HepG2 (cell line): ENCODE measurements around the gene AK8. TPM values are rescaled to one million over a fixed set of nuclear protein-coding genes. Genes with fewer than 3 reads are reported as not detected.

Experiments used
- ATAC-seq: fragments of 200-7000 bp; cut with Tn5 transposase; 3 replicates; pipeline ENCODE4 v1.9.1; 2020; ENCODE audit warnings: mild to moderate bottlenecking, moderate library complexity
- BruUV-seq: library from RNA; stranded (reverse); fragments of 400-500 nt; replicated peaks from 2 replicates; lab custom pipeline; 2021; lab: Mats Ljungman, UMichigan
- CTCF ChIA-PET: fragments of 300-600 bp; formaldehyde crosslinking; extraction: SDS; loops from one replicate; lab custom pipeline; 2021; ENCODE audit warnings: low total read pairs, inconsistent platforms, low intra/inter-chr PET ratio; lab: Yijun Ruan, JAX
- POLR2A ChIA-PET: fragments of 350-600 bp; sonication (Branson Sonifier 250); formaldehyde crosslinking; loops from one replicate; lab custom pipeline; 2020; ENCODE audit warnings: antibody characterized with exemption, inconsistent platforms; lab: Yijun Ruan, JAX
- DNase-seq: peaks from one replicate; pipeline ENCODE4 v3.0.0-alpha.2; 2015; ENCODE audit warnings: low spot score
- FAIRE-seq: peaks from 3 replicates; lab custom pipeline; 2011; peaks lifted over from hg19 to GRCh38; lab: Jason Lieb, UNC
- H2AFZ ChIP-seq: one replicate; pipeline ENCODE4 v1.6.1; 2011; ENCODE audit warnings: low read length, inconsistent platforms
- H3K27ac ChIP-seq: fragments of 300-600 bp; 3 replicates; pipeline ENCODE4 v1.8.0; 2011; ENCODE audit warnings: mixed run types, mild to moderate bottlenecking, mixed read lengths, low read length, inconsistent platforms; ENCODE audit not compliant: insufficient read depth; ENCODE audit errors: extremely low read length
- H3K27me3 ChIP-seq, 2 experiments: fragments of 200-600 bp in 1 of 2; 2 replicates in 1 of 2; 3 replicates in 1 of 2; pipeline versions ENCODE4 v1.6.0 to v1.8.0; 2011; ENCODE audit warnings: low read length in 2 of 2, mild to moderate bottlenecking in 2 of 2, moderate library complexity in 2 of 2, inconsistent platforms in 1 of 2; ENCODE audit not compliant: insufficient read depth in 2 of 2, control insufficient read depth in 1 of 2
- H3K36me3 ChIP-seq, 2 experiments: fragments of 200-600 bp in 1 of 2; replicated peaks in 1 of 2; 2 replicates in 1 of 2; 3 replicates in 1 of 2; pipeline versions ENCODE4 v1.5.1 to v1.8.0; 2011; ENCODE audit warnings: low read length in 2 of 2, inconsistent platforms in 1 of 2; ENCODE audit not compliant: insufficient read depth in 2 of 2, control insufficient read depth in 1 of 2
- H3K4me1 ChIP-seq: 2 replicates; pipeline ENCODE4 v1.5.1; 2012; ENCODE audit warnings: low read length, inconsistent platforms; ENCODE audit not compliant: insufficient read depth
- H3K4me2 ChIP-seq: 2 replicates; pipeline ENCODE4 v1.6.0; 2011; ENCODE audit warnings: low read depth, low read length, inconsistent platforms
- H3K4me3 ChIP-seq, 3 experiments: fragments of 200-600 bp in 1 of 3; sonication (generic), shearing (Covaris generic) in 1 of 3; replicated peaks in 1 of 3; 2 replicates each; pipeline ENCODE4 v1.5.1; 2011 to 2016; ENCODE audit warnings: low read length in 3 of 3, inconsistent platforms in 2 of 3, low read depth in 2 of 3, mild to moderate bottlenecking in 2 of 3, control low read depth in 1 of 3, mixed read lengths in 1 of 3; ENCODE audit not compliant: insufficient read depth in 1 of 3
- H3K79me2 ChIP-seq: one replicate; pipeline ENCODE4 v1.6.1; 2011; ENCODE audit warnings: low read length, inconsistent platforms; ENCODE audit not compliant: insufficient read depth
- H3K9ac ChIP-seq: 2 replicates; pipeline ENCODE4 v1.6.0; 2011; ENCODE audit warnings: mild to moderate bottlenecking, low read depth, low read length, inconsistent platforms; ENCODE audit not compliant: insufficient read depth
- H3K9me3 ChIP-seq: 2 replicates; pipeline ENCODE4 v1.5.1; 2012; ENCODE audit warnings: mild to moderate bottlenecking, low read length
- H4K20me1 ChIP-seq: 2 replicates; pipeline ENCODE4 v1.6.0; 2011; ENCODE audit warnings: inconsistent platforms, mild to moderate bottlenecking, low read length, moderate library complexity; ENCODE audit not compliant: insufficient read depth
- RAD51 ChIP-seq: fragments of 450-650 bp; IDR thresholded peaks from 2 replicates; pipeline ENCODE4 v1.6.1; 2016; ENCODE audit warnings: borderline replicate concordance
- THAP11 ChIP-seq: IDR thresholded peaks from 2 replicates; pipeline ENCODE4 v1.6.1; 2016; ENCODE audit warnings: missing biosample characterization, missing genetic modification reagents
- ZNF230 ChIP-seq: sonication (generic); formaldehyde crosslinking; IDR thresholded peaks from 2 replicates; pipeline ENCODE4 v1.4.0; 2020; ENCODE audit warnings: mild to moderate bottlenecking, missing genetic modification reagents
- ZNF317 ChIP-seq: sonication (generic); formaldehyde crosslinking; IDR thresholded peaks from 2 replicates; pipeline ENCODE4 v1.5.0; 2020; ENCODE audit warnings: mild to moderate bottlenecking, missing genetic modification reagents
- ZNF619 ChIP-seq: sonication (generic); formaldehyde crosslinking; IDR thresholded peaks from 2 replicates; pipeline ENCODE4 v1.4.0; 2020; ENCODE audit warnings: mild to moderate bottlenecking, missing genetic modification reagents
- in situ Hi-C: cut with HindIII; loops from 2 replicates; pipeline ENCODE4 v1.10.0; 2017; ENCODE audit warnings: low pct_unique_long_range_greater_than_20kb; ENCODE audit not compliant: extremely low pct_ligation_motif_present
- intact Hi-C: fragments of 100-400 bp; cut with micrococcal nuclease; formaldehyde crosslinking; loops from one replicate; pipeline ENCODE4 v1.10.0; 2022; ENCODE audit not compliant: unreplicated experiment
- polyA plus RNA-seq, 8 experiments: library from polyadenylated mRNA; depleted of rRNA in 3 of 8; stranded (reverse) in 7 of 8; unstranded in 1 of 8; fragments of >200 nt; fragmentation: Illumina TruSeq in 4 of 8; extraction: Trizol in 4 of 8; gene quantifications; 2 replicates each; pipeline versions ENCODE4 v1.2.1 to v1.2.3, GENCODE V29; 2011 to 2016; ENCODE audit warnings: low read depth in 4 of 8, missing spikeins in 1 of 8, mixed read lengths in 1 of 8; ENCODE audit not compliant: insufficient read depth in 1 of 8
- total RNA-seq, 5 experiments: library from RNA; depleted of rRNA; stranded (reverse); fragments of >200 nt; fragmentation: Illumina TruSeq; extraction: Trizol; gene quantifications; 2 replicates each; pipeline ENCODE4 v1.2.3, GENCODE V29; 2016; ENCODE audit warnings: low read depth in 1 of 5
- TF ChIP-seq, protein P1 (sequence below): sonication (generic); formaldehyde crosslinking; IDR thresholded peaks from 2 replicates; pipeline ENCODE4 v1.8.0; 2022; ENCODE audit warnings: mild to moderate bottlenecking, missing genetic modification reagents, moderate library complexity
- TF ChIP-seq, protein P2 (sequence below): sonication (generic); formaldehyde crosslinking; IDR thresholded peaks from 2 replicates; pipeline ENCODE4 v1.8.1; 2023; ENCODE audit warnings: missing genetic modification reagents, mild to moderate bottlenecking, borderline replicate concordance
- TF ChIP-seq, protein P3 (sequence below): sonication (generic); formaldehyde crosslinking; IDR thresholded peaks from 2 replicates; pipeline ENCODE4 v1.4.0; 2020; ENCODE audit warnings: mild to moderate bottlenecking, missing genetic modification reagents

Gene AK8
- total and polyA plus RNA-seq, 2 of the 13 experiments (the other 11 are each of a cell fraction or from before 2014, with no cell fraction given), result 0.11 TPM; not detected in 1

DNA sequence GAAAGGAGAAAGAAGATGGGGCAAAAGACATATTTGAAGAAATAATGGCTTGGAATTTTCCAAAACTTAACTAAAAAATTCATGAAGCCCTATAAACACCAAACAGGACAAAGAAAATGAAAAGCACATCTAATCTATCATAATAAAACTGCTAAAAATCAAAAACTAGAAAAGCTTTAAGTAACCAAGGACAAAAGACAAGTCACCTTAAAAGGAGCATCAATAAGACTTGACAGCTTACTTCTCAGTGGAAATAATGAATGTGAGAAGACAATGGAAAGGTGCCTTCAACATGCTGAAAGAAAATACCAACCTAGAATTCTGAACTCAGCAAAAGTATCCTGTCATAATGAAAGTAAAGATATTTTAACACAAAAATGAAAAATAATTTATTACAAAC lies 180.9 kb downstream of the AK8 start:
- Histone ChIP-seq H3K9ac (no peak overlapping the region), H3K27me3 (no peaks in the 10 kb centered on the region; a peak in 1 of 5 replicates), H3K27ac (no peak overlapping the region), H4K20me1 (no peaks in the 10 kb centered on the region)
- TF ChIP-seq ZNF619, result no peak
- no peak for TF ChIP-seq ZNF230 (CRISPR knock-in tag)
- TF ChIP-seq, protein P1, sequence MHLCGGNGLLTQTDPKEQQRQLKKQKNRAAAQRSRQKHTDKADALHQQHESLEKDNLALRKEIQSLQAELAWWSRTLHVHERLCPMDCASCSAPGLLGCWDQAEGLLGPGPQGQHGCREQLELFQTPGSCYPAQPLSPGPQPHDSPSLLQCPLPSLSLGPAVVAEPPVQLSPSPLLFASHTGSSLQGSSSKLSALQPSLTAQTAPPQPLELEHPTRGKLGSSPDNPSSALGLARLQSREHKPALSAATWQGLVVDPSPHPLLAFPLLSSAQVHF (CRISPR knock-in tag), result no peak
- no peak for TF ChIP-seq THAP11 (CRISPR knock-in tag)
- no peak for TF ChIP-seq RAD51
- peak; percentile 98 for TF ChIP-seq ZNF317
- TF ChIP-seq, protein P2, sequence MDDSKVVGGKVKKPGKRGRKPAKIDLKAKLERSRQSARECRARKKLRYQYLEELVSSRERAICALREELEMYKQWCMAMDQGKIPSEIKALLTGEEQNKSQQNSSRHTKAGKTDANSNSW (CRISPR knock-in tag), result no peak
- TF ChIP-seq, protein P3, sequence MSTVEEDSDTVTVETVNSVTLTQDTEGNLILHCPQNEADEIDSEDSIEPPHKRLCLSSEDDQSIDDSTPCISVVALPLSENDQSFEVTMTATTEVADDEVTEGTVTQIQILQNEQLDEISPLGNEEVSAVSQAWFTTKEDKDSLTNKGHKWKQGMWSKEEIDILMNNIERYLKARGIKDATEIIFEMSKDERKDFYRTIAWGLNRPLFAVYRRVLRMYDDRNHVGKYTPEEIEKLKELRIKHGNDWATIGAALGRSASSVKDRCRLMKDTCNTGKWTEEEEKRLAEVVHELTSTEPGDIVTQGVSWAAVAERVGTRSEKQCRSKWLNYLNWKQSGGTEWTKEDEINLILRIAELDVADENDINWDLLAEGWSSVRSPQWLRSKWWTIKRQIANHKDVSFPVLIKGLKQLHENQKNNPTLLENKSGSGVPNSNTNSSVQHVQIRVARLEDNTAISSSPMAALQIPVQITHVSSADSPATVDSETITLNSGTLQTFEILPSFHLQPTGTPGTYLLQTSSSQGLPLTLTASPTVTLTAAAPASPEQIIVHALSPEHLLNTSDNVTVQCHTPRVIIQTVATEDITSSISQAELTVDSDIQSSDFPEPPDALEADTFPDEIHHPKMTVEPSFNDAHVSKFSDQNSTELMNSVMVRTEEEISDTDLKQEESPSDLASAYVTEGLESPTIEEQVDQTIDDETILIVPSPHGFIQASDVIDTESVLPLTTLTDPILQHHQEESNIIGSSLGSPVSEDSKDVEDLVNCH (CRISPR knock-in tag), result no peak
- TF ChIP-seq, all 625 proteins: peak for 1
- ChIA-PET POLR2A (no interaction called here), CTCF (no interaction called here)
- Histone ChIP-seq H3K36me3 (no peaks in the 10 kb centered on the region), H3K4me3 (no peak overlapping the region), H3K9me3 (peaks cover 31% of the 10 kb centered on the region), H3K4me1 (no peaks in the 10 kb centered on the region), H2AFZ (no peak overlapping the region), H3K79me2 (no peaks in the 10 kb centered on the region), H3K4me2 (no peak overlapping the region)
- no peak for FAIRE-seq
- intact Hi-C loops, result no loop called here
- no peak for ATAC-seq
- DNase-seq, result no peak
- no TSS peak for BruUV-seq
- in situ Hi-C loops, result loop anchor here (10.0 kb wide), 1 partner anchor 98 kb away; no protein-coding TSS in a partner anchor
